ENCODE measurements around the gene SPO11.

DNA sequence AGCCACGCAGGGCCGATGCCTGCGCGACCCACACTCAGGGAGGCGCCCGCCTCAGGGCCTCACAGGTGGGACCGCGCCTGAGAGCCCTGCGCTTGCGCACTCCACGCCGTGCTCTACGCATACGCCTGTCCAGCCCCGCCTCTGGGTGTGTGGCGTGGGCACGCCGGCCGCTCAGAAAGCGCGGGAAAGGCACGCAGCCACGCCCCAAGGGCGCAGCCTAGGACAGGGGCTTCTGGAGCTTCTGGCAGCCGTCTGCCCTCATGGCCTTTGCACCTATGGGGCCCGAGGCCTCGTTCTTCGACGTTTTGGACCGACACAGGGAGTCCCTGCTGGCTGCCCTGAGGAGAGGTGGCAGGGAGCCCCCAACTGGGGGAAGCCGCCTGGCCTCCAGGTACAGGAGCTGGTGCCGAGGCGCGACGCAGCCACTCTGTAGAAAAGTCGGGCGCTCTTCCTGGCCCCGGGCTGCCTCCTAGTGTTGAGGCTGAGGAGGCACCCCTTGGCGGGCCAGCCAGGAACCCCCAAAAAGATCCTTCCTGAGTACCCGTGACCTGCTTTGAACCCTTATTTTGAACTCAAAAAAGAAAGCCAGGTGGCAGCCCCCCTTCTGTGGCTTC, at the start of gene SPO11:
- no peak for TF ChIP-seq CTBP1 (IDR thresholded peaks at IDR 0.05; ENCODE audit: borderline replicate concordance)
- TF ChIP-seq FOXK2 (IDR thresholded peaks at IDR 0.05): no peak
- no peak for TF ChIP-seq SUZ12 (IDR thresholded peaks at IDR 0.05)
- TF ChIP-seq FOXM1 (IDR thresholded peaks at IDR 0.05; ENCODE audit: borderline replicate concordance): no peak
- no peak for TF ChIP-seq FOXA1 (IDR thresholded peaks at IDR 0.05)
- no peak for TF ChIP-seq HDGF (IDR thresholded peaks at IDR 0.05; ENCODE audit: borderline replicate concordance)
- TF ChIP-seq, protein P1, sequence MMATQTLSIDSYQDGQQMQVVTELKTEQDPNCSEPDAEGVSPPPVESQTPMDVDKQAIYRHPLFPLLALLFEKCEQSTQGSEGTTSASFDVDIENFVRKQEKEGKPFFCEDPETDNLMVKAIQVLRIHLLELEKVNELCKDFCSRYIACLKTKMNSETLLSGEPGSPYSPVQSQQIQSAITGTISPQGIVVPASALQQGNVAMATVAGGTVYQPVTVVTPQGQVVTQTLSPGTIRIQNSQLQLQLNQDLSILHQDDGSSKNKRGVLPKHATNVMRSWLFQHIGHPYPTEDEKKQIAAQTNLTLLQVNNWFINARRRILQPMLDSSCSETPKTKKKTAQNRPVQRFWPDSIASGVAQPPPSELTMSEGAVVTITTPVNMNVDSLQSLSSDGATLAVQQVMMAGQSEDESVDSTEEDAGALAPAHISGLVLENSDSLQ (IDR thresholded peaks at IDR 0.05): no peak

All from HEK293T (cell line).